Right lobe of liver (tissue), 6 donors: ENCODE measurements around the gene DLST. TPM values are rescaled to one million over a fixed set of nuclear protein-coding genes. Genes with fewer than 3 reads are reported as not detected.

Experiments
- ATAC-seq, 4 donors: fragments of 200-7000 bp; cut with Tn5 transposase; one replicate each; pipeline ENCODE4 v1.9.1; 2020; ENCODE audit warnings: mild to moderate bottlenecking in 4 of 4, moderate library complexity in 4 of 4
- DNase-seq, 3 donors: peaks; one replicate each; pipeline ENCODE4 v3.0.0-alpha.2; 2020
- H3K27ac ChIP-seq, 3 donors: fragments of 200-600 bp; one replicate each; pipeline ENCODE4 v1.8.0; 2022
- H3K27me3 ChIP-seq, 2 donors: fragments of 200-600 bp; one replicate each; pipeline ENCODE4 v1.8.0; 2022
- H3K36me3 ChIP-seq, 4 donors: fragments of 200-600 bp; sonication (generic) in 1 of 4; one replicate each; pipeline versions ENCODE4 v1.5.1 to v1.8.0; 2017 to 2022; ENCODE audit warnings: control low read depth in 1 of 4
- H3K4me1 ChIP-seq, 4 donors: fragments of 200-600 bp; sonication (generic) in 1 of 4; one replicate each; pipeline versions ENCODE4 v1.5.1 to v1.8.0; 2017 to 2022; ENCODE audit warnings: control low read depth in 1 of 4
- H3K4me3 ChIP-seq, 3 donors: fragments of 200-600 bp; one replicate each; pipeline ENCODE4 v1.8.0; 2022
- H3K9me3 ChIP-seq, 4 donors: fragments of 200-600 bp; sonication (generic) in 1 of 4; one replicate each; pipeline versions ENCODE4 v1.5.1 to v1.8.0; 2017 to 2022; ENCODE audit warnings: control low read depth in 1 of 4
- POLR2A ChIP-seq: fragments of 450-650 bp; IDR thresholded peaks from one replicate; pipeline ENCODE4 v1.6.1; 2017; ENCODE audit warnings: antibody characterized with exemption, mild to moderate bottlenecking
- WGBS: methylation state at CpG from one replicate; pipeline ENCODE4 v1.1.6; 2018; ENCODE audit warnings: low coverage, low lambda C conversion rate; ENCODE audit not compliant: insufficient coverage; ENCODE audit errors: missing lambda C conversion rate; 5-methylcytosine and 5-hydroxymethylcytosine counted together
- intact Hi-C, 2 donors: fragments of 100-400 bp; cut with DNase I; formaldehyde crosslinking; loops; one replicate each; pipeline versions ENCODE4 v1.11.2 to v1.14.1; 2022
- total RNA-seq, 6 experiments: library from RNA; depleted of rRNA in 2 of 6; stranded (reverse); fragments of >200 nt in 2 of 6; fragmentation: NEBNext Ultra II Directional in 3 of 6; extraction: Animal tissue kit (Norgen Biotek cat#: 25700) in 3 of 6; gene quantifications; one replicate each; pipeline versions ENCODE4 v1.1.0 to v1.2.4, GENCODE V29; 2016 to 2023
- TF ChIP-seq, protein P1 (sequence below), 4 donors: fragments of 200-600 bp in 3 of 4; fragments of 450-650 bp in 1 of 4; IDR thresholded peaks; one replicate each; pipeline versions ENCODE4 v1.5.1 to v1.8.0; 2016 to 2022; ENCODE audit warnings: antibody characterized with exemption in 4 of 4, mild to moderate bottlenecking in 2 of 4
- donor health status: DM: no; HTN: yes; CAD: no.
- donor health status: DM: no; HTN: no; CAD: no.
- donor health status: DM: no; HTN: no; CAD: no.
- donor health status: DM: no; HTN: yes; CAD: no.
- donor health status: DM: no; HTN: yes; CAD: no.

DLST gene
- total RNA-seq, 6 experiments from 2014 or later = 63.8 to 112 (median 68.8) TPM

DNA sequence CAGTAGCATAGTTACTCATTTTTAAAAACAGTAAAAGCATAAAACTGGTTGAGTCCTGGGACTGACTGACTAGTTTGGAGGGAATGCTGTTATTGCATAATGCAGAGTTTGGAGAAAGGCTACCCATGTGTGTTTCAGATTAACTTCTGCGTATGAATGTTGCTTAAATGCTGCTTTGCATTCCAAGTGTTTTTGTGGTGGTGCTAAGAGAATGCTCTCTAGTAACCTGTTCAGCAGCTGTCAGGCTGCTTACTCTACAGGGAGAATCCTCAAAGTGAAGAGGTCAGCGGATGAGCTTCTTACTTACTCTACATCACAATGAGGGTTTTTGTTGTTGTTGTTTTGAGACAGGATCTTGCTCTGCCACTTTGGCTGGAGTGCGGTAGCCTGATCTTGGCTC, 4.3 kb downstream of the DLST start:
- DNase-seq (no peak), ATAC-seq (no peak)
- Histone ChIP-seq H3K36me3 (peaks cover 4 to 23% (median 10%) of the 10 kb centered on the region in 4 donors), H3K27ac (no peak overlapping the region), H3K4me3 (no peak overlapping the region), H3K27me3 (no peaks in the 10 kb centered on the region), H3K9me3 (no peaks in the 10 kb centered on the region), H3K4me1 (peaks cover 0 to 48% (median 12%) of the 10 kb centered on the region in 4 donors)
- intact Hi-C loops = no loop called here
- TF ChIP-seq POLR2A = no peak
- TF ChIP-seq, protein P1, sequence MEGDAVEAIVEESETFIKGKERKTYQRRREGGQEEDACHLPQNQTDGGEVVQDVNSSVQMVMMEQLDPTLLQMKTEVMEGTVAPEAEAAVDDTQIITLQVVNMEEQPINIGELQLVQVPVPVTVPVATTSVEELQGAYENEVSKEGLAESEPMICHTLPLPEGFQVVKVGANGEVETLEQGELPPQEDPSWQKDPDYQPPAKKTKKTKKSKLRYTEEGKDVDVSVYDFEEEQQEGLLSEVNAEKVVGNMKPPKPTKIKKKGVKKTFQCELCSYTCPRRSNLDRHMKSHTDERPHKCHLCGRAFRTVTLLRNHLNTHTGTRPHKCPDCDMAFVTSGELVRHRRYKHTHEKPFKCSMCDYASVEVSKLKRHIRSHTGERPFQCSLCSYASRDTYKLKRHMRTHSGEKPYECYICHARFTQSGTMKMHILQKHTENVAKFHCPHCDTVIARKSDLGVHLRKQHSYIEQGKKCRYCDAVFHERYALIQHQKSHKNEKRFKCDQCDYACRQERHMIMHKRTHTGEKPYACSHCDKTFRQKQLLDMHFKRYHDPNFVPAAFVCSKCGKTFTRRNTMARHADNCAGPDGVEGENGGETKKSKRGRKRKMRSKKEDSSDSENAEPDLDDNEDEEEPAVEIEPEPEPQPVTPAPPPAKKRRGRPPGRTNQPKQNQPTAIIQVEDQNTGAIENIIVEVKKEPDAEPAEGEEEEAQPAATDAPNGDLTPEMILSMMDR (IDR thresholded peaks at IDR 0.05) = no peak
- WGBS = 79% methylated on average over 2 of the region's 3 CpGs

DNA sequence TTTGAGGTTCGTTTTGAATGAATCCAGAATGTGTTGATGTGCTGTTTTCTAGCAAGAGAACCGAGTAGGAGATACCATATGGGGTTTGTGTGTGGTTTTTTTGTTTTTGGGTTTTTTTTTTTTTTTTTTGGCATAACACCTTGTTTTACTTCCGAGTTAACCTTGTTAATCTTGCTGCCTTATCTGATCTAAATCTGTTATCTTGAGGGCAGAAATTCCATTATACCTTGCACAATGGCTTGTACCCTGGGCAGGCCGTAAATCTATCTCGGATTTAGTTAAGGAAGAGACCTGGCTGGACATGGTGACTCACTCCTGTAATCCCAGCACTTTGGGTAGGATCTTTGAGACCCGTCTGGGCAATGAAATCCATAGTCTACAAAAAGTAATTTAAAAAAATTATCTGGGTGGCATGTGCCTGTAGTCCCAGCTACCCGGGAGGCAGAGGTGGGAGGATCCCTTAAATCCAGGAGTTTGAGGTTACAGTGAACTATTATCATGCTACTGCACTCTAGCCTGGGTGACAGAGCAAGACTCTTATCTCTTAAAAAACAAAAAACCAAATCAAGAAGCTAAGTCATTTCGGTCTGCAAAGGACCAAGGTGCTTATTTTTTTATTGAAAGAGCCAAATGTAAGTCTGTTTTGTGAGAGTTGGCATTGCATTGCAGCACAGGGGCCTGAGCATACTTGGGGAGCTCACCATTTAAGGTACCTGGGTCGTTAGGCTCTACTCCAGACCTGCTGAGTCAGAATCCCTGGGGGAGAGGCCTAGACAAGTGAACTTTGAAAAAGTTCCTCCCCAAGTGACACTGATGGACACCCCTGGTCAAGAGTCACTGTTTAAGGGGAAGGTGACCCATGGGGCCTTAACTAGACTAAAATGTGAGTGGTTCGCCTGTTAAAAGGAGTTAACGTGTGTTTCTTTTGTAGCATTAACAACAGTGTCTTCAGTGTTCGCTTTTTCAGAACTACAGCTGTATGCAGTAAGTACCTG, 6.7 kb downstream of the DLST start:
- Histone ChIP-seq H3K4me3 (no peak overlapping the region), H3K36me3 (peaks cover 8 to 46% (median 21%) of the 10 kb centered on the region in 4 donors), H3K4me1 (peaks cover 0 to 33% (median 9%) of the 10 kb centered on the region in 4 donors), H3K9me3 (no peaks in the 10 kb centered on the region), H3K27ac (peak overlapping the region in 1 of 3 donors; percentile 39), H3K27me3 (no peaks in the 10 kb centered on the region)
- DNase-seq (no peak), ATAC-seq (peak in 3 of 4 donors; percentile 46 to 53 (median 53))
- WGBS = 56% methylated on average over 11 of the region's 12 CpGs
- intact Hi-C loops = no loop called here
- no peak for TF ChIP-seq POLR2A
- TF ChIP-seq, protein P1 (IDR thresholded peaks at IDR 0.05) = no peak

DNA sequence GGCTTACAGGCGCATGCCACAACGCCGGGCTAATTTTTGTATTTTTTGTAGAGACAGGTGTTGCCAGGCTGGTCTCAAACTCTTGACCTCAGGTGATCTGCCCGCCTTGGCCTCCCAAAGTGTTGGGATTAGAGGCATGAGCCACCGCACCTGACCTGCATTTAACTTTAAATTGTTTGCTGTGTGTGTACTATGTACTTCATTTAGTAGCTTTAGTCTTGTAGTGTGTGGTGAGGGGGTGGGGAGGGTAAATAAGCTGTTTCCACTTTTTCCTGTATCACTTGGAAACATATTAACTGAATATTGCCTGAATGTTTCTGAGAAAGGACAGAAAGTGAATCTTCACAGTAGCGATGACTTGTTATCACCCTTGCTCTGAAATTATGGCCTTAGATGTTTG, 8.5 kb downstream of the DLST start:
- ATAC-seq = peak in 3 of 4 donors; percentile 15 to 49 (median 29)

DNA sequence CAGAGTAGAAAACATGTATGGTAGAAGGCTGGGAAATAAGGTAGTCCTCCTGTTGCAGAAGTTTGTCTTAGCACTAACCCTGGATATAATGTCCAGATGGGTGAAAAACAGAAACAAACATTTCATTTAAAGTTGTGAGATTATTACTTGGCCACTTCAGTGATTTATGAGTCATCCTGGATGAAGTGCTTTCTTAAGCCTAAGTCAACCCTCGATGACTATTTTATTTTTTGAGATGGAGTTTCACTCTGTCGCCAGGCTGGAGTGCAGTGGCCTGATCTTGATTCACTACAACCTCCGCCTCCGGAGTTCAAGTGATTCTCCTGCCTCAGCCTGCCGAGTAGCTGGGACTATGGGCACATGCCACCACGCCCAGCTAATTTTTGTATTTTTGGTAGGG, 10.2 kb downstream of the DLST start:
- ATAC-seq = no peak
- Histone ChIP-seq H3K36me3 (peaks cover 16 to 80% (median 38%) of the 10 kb centered on the region in 4 donors), H3K27ac (no peak overlapping the region), H3K27me3 (no peaks in the 10 kb centered on the region), H3K9me3 (no peaks in the 10 kb centered on the region), H3K4me1 (peaks cover 0 to 21% (median 3%) of the 10 kb centered on the region in 4 donors), H3K4me3 (no peak overlapping the region)
- no peak for TF ChIP-seq POLR2A
- TF ChIP-seq, protein P1 (IDR thresholded peaks at IDR 0.05) = no peak
- DNase-seq = no peak
- intact Hi-C loops = no loop called here
- 77% methylated on average over 6 of the region's 6 CpGs for WGBS

More for the DNA sequence above, 8.5 kb downstream of the DLST start:
- 75% methylated on average over 6 of the region's 6 CpGs for WGBS
- H3K27me3 ChIP-seq = no peaks in the 10 kb centered on the region
- no peak overlapping the region for H3K4me3 ChIP-seq
- intact Hi-C loops = no loop called here
- H3K36me3 ChIP-seq = peaks cover 16 to 64% (median 31%) of the 10 kb centered on the region in 4 donors
- H3K4me1 ChIP-seq = peaks cover 0 to 26% (median 3%) of the 10 kb centered on the region in 4 donors
- H3K27ac ChIP-seq = no peak overlapping the region
- DNase-seq = no peak
- H3K9me3 ChIP-seq = no peaks in the 10 kb centered on the region
- TF ChIP-seq, protein P1 (IDR thresholded peaks at IDR 0.05) = no peak
- no peak for TF ChIP-seq POLR2A
